HepG2 (cell line): Measurements from ENCODE around the gene PMFBP1. TPM values are rescaled to one million over a fixed set of nuclear protein-coding genes. Genes with fewer than 3 reads are reported as not detected.
A peak's percentile ranks its signal among the peaks of the same experiment; 100 is the strongest.

ENCODE experiments used
- BHLHE40 ChIP-seq: IDR thresholded peaks from 2 replicates; pipeline ENCODE4 v1.6.1; 2011; ENCODE audit warnings: low read length, improper control_type of control experiment
- CERS6 ChIP-seq: sonication (generic); formaldehyde crosslinking; IDR thresholded peaks from 2 replicates; pipeline ENCODE4 v1.5.0; 2020; ENCODE audit warnings: missing genetic modification reagents
- DRAP1 ChIP-seq: IDR thresholded peaks from 2 replicates; pipeline ENCODE4 v1.6.1; 2016; ENCODE audit warnings: missing genetic modification reagents, missing compliant biosample characterization
- ELF4 ChIP-seq: sonication (generic); formaldehyde crosslinking; IDR thresholded peaks from 2 replicates; pipeline ENCODE4 v1.5.0; 2020; ENCODE audit warnings: missing genetic modification reagents, mild to moderate bottlenecking, moderate library complexity, borderline replicate concordance
- ESRRA ChIP-seq: sonication (generic); formaldehyde crosslinking; IDR thresholded peaks from 2 replicates; pipeline ENCODE4 v1.5.1; 2020; ENCODE audit warnings: mild to moderate bottlenecking, low read depth, missing genetic modification reagents
- EZH2 ChIP-seq: conservative IDR thresholded peaks from 2 replicates; pipeline ENCODE4 v1.6.1; 2012; ENCODE audit warnings: mild to moderate bottlenecking, low read depth, low read length, moderate library complexity
- KDM6A ChIP-seq: IDR thresholded peaks from 2 replicates; pipeline ENCODE4 v1.6.1; 2016; ENCODE audit warnings: low read depth
- KLF12 ChIP-seq: sonication (generic); formaldehyde crosslinking; IDR thresholded peaks from 2 replicates; pipeline ENCODE4 v1.4.0; 2020; ENCODE audit warnings: missing genetic modification reagents, borderline replicate concordance
- NR2C2 ChIP-seq: sonication (generic); formaldehyde crosslinking; IDR thresholded peaks from 2 replicates; pipeline ENCODE4 v1.4.0; 2020; ENCODE audit warnings: missing genetic modification reagents, mild to moderate bottlenecking, moderate library complexity, borderline replicate concordance
- PBX2 ChIP-seq: IDR thresholded peaks from 2 replicates; pipeline ENCODE4 v1.6.1; 2016; ENCODE audit warnings: control low read depth
- PCBP1 ChIP-seq: fragments of 200-400 bp; formaldehyde crosslinking; IDR thresholded peaks from 2 replicates; pipeline ENCODE4 v1.6.1; 2017; ENCODE audit warnings: mild to moderate bottlenecking, low read depth, low read length, borderline replicate concordance
- REXO4 ChIP-seq: sonication (generic); formaldehyde crosslinking; IDR thresholded peaks from 2 replicates; pipeline ENCODE4 v1.8.0; 2022; ENCODE audit warnings: missing genetic modification reagents, mild to moderate bottlenecking, borderline replicate concordance
- RFX3 ChIP-seq: IDR thresholded peaks from 2 replicates; pipeline ENCODE4 v1.6.1; 2016; ENCODE audit warnings: missing biosample characterization, missing genetic modification reagents
- SOX6 ChIP-seq, 2 experiments: fragments of 450-650 bp in 1 of 2; sonication (generic) in 1 of 2; formaldehyde crosslinking in 1 of 2; IDR thresholded peaks; 2 replicates each; pipeline versions ENCODE4 v1.4.0 to v1.6.1; 2017 to 2020; ENCODE audit warnings: antibody characterized with exemption in 1 of 2, mild to moderate bottlenecking in 1 of 2, missing genetic modification reagents in 1 of 2
- THAP8 ChIP-seq: sonication (generic); formaldehyde crosslinking; IDR thresholded peaks from 2 replicates; pipeline ENCODE4 v1.5.1; 2020; ENCODE audit warnings: missing genetic modification reagents, mild to moderate bottlenecking, borderline replicate concordance
- TRAFD1 ChIP-seq: sonication (generic); formaldehyde crosslinking; IDR thresholded peaks from 2 replicates; pipeline ENCODE4 v1.5.1; 2020; ENCODE audit warnings: missing genetic modification reagents, mild to moderate bottlenecking, borderline replicate concordance
- ZBTB20 ChIP-seq: sonication (generic); formaldehyde crosslinking; IDR thresholded peaks from 2 replicates; pipeline ENCODE4 v1.8.1; 2023; ENCODE audit warnings: missing genetic modification reagents, low read depth, mild to moderate bottlenecking, borderline replicate concordance
- ZBTB42 ChIP-seq: sonication (generic); formaldehyde crosslinking; IDR thresholded peaks from 2 replicates; pipeline ENCODE4 v1.5.0; 2020; ENCODE audit warnings: mild to moderate bottlenecking, missing genetic modification reagents
- ZNF235 ChIP-seq: sonication (generic); formaldehyde crosslinking; IDR thresholded peaks from 2 replicates; pipeline ENCODE4 v1.8.1; 2023; ENCODE audit warnings: mild to moderate bottlenecking, missing genetic modification reagents, borderline replicate concordance
- ZNF253 ChIP-seq: sonication (generic); formaldehyde crosslinking; IDR thresholded peaks from 2 replicates; pipeline ENCODE4 v1.8.0; 2022; ENCODE audit warnings: mild to moderate bottlenecking, missing genetic modification reagents, borderline replicate concordance
- ZNF580 ChIP-seq: IDR thresholded peaks from 2 replicates; pipeline ENCODE4 v1.6.1; 2016; ENCODE audit warnings: low read depth, borderline replicate concordance
- ZNF704 ChIP-seq: sonication (generic); formaldehyde crosslinking; IDR thresholded peaks from 2 replicates; pipeline ENCODE4 v1.8.1; 2023; ENCODE audit warnings: mild to moderate bottlenecking, inconsistent platforms, moderate library complexity, missing genetic modification reagents, borderline replicate concordance
- polyA plus RNA-seq, 8 experiments: library from polyadenylated mRNA; depleted of rRNA in 3 of 8; stranded (reverse) in 7 of 8; unstranded in 1 of 8; fragments of >200 nt; fragmentation: Illumina TruSeq in 4 of 8; extraction: Trizol in 4 of 8; gene quantifications; 2 replicates each; pipeline versions ENCODE4 v1.2.1 to v1.2.3, GENCODE V29; 2011 to 2016; ENCODE audit warnings: low read depth in 4 of 8, missing spikeins in 1 of 8, mixed read lengths in 1 of 8; ENCODE audit not compliant: insufficient read depth in 1 of 8
- total RNA-seq, 5 experiments: library from RNA; depleted of rRNA; stranded (reverse); fragments of >200 nt; fragmentation: Illumina TruSeq; extraction: Trizol; gene quantifications; 2 replicates each; pipeline ENCODE4 v1.2.3, GENCODE V29; 2016; ENCODE audit warnings: low read depth in 1 of 5

Gene PMFBP1
- total and polyA plus RNA-seq, 2 of the 13 experiments (the other 11 are each of a cell fraction or from before 2014, with no cell fraction given) = 1.9 to 3.8 TPM

GRCh38 chr16:72093448-72094265 lies 78.3 kb downstream of the PMFBP1 start, which contains the start of the genes DHX38 and TXNL4B (continued):
- TF ChIP-seq TRAFD1 (CRISPR knock-in tag) (no peak), EZH2 (no peak), KLF12 (CRISPR knock-in tag) (peak; percentile 74), ZNF704 (CRISPR knock-in tag) (no peak), ZNF235 (CRISPR knock-in tag) (no peak; the same call in 1 of the 2 replicates), NR2C2 (peak; percentile 95), ZBTB20 (CRISPR knock-in tag) (peak; percentile 81), SOX6 (IDR thresholded peaks at IDR 0.05) (no peak), SOX6 (CRISPR knock-in tag; IDR thresholded peaks at IDR 0.05) (peak; percentile 58; the same call in 1 of the 2 replicates), KDM6A (CRISPR knock-in tag) (no peak), CERS6 (no peak), ELF4 (CRISPR knock-in tag) (peak; percentile 100), DRAP1 (CRISPR knock-in tag) (peak; percentile 91), ZNF580 (CRISPR knock-in tag) (peak; percentile 52), BHLHE40 (no peak), RFX3 (CRISPR knock-in tag) (peak; percentile 78), PCBP1 (peak; percentile 17; the same call in 1 of the 2 replicates), ZNF253 (no peak), PBX2 (peak; percentile 36; the same call in 1 of the 2 replicates), THAP8 (CRISPR knock-in tag) (no peak), REXO4 (no peak), ESRRA (CRISPR knock-in tag) (no peak), ZBTB42 (CRISPR knock-in tag) (no peak)
